Naive B cell (primary cell): Measurements from ENCODE around the gene ZBTB40. TPM values are rescaled to one million over a fixed set of nuclear protein-coding genes. Genes with fewer than 3 reads are reported as not detected.

Source experiments
- ATAC-seq, 2 donors: fragments of 150-1000 bp; cut with Tn5 transposase; 2 replicates each; pipeline ENCODE4 v1.10.0; 2021; ENCODE audit warnings: low read depth in 2 of 2, mild to moderate bottlenecking in 2 of 2, moderate library complexity in 2 of 2
- DNase-seq: peaks from one replicate; pipeline ENCODE4 v3.0.0; 2022
- H3K27ac Mint-ChIP-seq, 6 donors: one replicate each; pipeline ENCODE4 v1.8.0; 2020 to 2022; ENCODE audit warnings: mild to moderate bottlenecking in 6 of 6, mixed read lengths in 6 of 6, moderate library complexity in 5 of 6, inconsistent platforms in 2 of 6
- H3K27me3 Mint-ChIP-seq, 3 donors: one replicate each; pipeline ENCODE4 v1.8.0; 2021 to 2022; ENCODE audit warnings: mixed read lengths in 3 of 3, mild to moderate bottlenecking in 1 of 3
- H3K36me3 Mint-ChIP-seq, 2 donors: one replicate each; pipeline ENCODE4 v1.8.0; 2020 to 2022; ENCODE audit warnings: mixed read lengths in 2 of 2, inconsistent platforms in 1 of 2, mild to moderate bottlenecking in 1 of 2
- H3K4me1 Mint-ChIP-seq, 3 donors: one replicate each; pipeline ENCODE4 v1.8.0; 2020 to 2022; ENCODE audit warnings: mixed read lengths in 3 of 3, inconsistent platforms in 1 of 3, mild to moderate bottlenecking in 1 of 3, moderate library complexity in 1 of 3
- H3K4me3 Mint-ChIP-seq, 8 donors: one replicate each; pipeline ENCODE4 v1.8.0; 2020 to 2022; ENCODE audit warnings: mild to moderate bottlenecking in 8 of 8, mixed read lengths in 8 of 8, moderate library complexity in 8 of 8, inconsistent platforms in 2 of 8
- H3K9me3 Mint-ChIP-seq, 7 donors: one replicate each; pipeline ENCODE4 v1.8.0; 2020 to 2022; ENCODE audit warnings: mixed read lengths in 7 of 7, mild to moderate bottlenecking in 5 of 7, inconsistent platforms in 2 of 7, moderate library complexity in 1 of 7
- polyA plus RNA-seq, 6 donors: library from polyadenylated mRNA; unstranded; fragments of 300-500 nt; fragmentation: Illumina TruSeq; gene quantifications; one replicate each; pipeline ENCODE4 v1.2.3, GENCODE V29; 2021; ENCODE audit warnings: low read depth in 6 of 6

Gene ZBTB40
- polyA plus RNA-seq, 6 donors from 2014 or later, result 1.5 to 7.7 (median 3.4) TPM

DNA sequence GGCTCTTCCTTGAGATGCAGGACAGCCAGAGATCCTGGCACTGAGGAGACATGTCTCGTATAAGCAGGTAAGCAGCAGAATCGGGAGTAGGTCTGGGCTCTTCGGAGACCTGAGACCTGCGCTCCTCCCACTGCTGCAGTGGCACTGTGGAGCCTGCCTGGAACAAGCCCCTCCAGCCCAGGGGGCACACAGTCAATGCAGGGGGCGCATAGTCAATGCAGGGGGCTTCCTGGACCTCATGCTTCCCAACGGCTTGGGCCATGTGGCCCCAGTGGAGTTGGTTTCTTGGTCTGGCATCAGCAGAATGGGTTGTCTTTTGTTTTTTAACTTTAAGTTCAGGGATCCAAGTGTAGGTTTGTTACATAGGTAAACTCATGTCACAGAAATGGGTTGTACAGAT is 83.7 kb downstream of the ZBTB40 start:
- ATAC-seq (no peak), DNase-seq (no peak)
- H3K4me3 Mint-ChIP-seq, result no peak overlapping the region
- H3K9me3 Mint-ChIP-seq, result no peaks in the 10 kb centered on the region
- H3K36me3 Mint-ChIP-seq, result peaks cover 9 to 14% of the 10 kb centered on the region in 2 donors
- no peak overlapping the region for H3K27ac Mint-ChIP-seq
- H3K27me3 Mint-ChIP-seq, result no peaks in the 10 kb centered on the region
- H3K4me1 Mint-ChIP-seq, result peaks cover 8 to 21% (median 15%) of the 10 kb centered on the region in 3 donors

- ATAC-seq (no peak), DNase-seq (no peak)
- Mint-ChIP-seq H3K27ac (no peak overlapping the region), H3K9me3 (no peaks in the 10 kb centered on the region), H3K36me3 (peaks cover 7 to 14% of the 10 kb centered on the region in 2 donors), H3K4me3 (no peak overlapping the region), H3K27me3 (no peaks in the 10 kb centered on the region), H3K4me1 (peaks cover 10 to 21% (median 19%) of the 10 kb centered on the region in 3 donors)
These were observed 84.9 kb downstream of the ZBTB40 start for GRCh38 chr1:22536506-22536905.

DNA sequence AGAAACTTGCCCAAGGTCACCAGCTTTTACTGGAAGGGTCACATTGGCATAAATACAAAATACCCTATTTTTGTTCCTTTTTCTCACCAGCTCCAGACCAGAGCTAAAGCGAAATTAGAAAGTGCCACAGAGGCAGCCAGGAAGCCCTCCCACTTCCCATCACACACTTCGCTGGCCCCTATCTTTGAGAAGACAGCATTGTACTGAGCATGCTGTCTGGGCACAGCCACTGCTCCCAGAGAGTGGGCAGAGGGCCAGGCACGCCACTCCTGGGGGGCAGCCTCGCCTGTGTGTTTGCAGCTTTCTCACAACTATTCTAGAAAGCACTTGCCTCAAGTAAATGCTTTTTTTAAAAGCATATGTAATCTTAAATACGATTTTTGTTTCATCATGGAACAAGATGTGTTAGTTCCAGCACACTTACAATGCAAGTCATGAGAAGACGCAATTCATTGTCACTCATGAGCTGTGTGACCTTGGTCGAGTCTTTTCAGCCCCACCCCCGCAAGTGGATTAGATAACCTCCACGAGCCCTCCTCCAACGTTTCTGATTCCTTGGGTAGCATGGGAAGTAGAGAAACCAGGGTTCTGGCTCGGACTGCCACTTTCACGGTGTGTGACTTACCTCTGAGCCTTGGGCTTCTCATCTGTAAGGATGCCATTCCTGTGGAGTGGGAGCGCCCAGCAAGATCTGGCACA is 85.9 kb downstream of the ZBTB40 start:
- H3K36me3 Mint-ChIP-seq, result peaks cover 0 to 14% of the 10 kb centered on the region in 2 donors
- peaks cover 10 to 21% (median 19%) of the 10 kb centered on the region in 3 donors for H3K4me1 Mint-ChIP-seq
- no peak for DNase-seq
- no peaks in the 10 kb centered on the region for H3K27me3 Mint-ChIP-seq
- H3K9me3 Mint-ChIP-seq, result no peaks in the 10 kb centered on the region
- peak overlapping the region in 1 of 6 donors; percentile 79 for H3K27ac Mint-ChIP-seq
- ATAC-seq, result no peak
- H3K4me3 Mint-ChIP-seq, result no peak overlapping the region

DNA sequence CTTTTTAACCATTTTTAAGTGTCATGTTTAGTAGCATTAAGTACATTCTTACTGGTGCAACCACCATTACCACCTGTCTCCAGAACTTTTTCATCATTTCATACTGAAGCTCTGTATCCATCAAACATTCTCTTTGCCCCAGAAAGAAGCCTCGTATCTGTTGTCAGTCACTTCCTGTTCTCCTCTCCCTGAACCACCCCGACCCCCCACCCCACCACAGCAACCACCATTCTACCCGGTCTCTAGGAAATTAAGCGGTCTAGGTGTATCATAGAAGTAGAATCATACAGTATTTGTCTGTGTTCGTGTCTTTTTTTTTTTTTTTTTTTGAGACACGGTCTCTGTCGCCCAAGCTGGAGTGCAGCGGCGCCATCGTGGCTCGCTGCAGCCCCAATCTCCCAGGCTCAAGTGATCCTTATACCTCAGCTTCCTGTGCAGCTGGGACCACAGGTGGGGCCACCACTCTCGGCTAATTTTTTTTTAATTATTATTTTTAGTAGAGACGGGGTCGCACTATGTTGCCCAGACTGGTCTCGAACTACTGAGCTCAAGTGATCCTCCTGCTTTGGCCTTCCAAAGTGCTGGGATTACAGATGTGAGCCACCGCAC is 88.0 kb downstream of the ZBTB40 start:
- Mint-ChIP-seq H3K27me3 (no peaks in the 10 kb centered on the region), H3K36me3 (peaks cover 0 to 9% of the 10 kb centered on the region in 2 donors), H3K4me1 (peaks cover 10 to 21% (median 19%) of the 10 kb centered on the region in 3 donors), H3K9me3 (no peaks in the 10 kb centered on the region), H3K4me3 (peak overlapping the region in 3 of 8 donors; percentile 17 to 71 (median 32)), H3K27ac (peak overlapping the region in 4 of 6 donors; percentile 2 to 73 (median 56))
- ATAC-seq (no peak), DNase-seq (no peak)

GRCh38 chr1:22540337-22540736 is 88.7 kb downstream of the ZBTB40 start:
- peaks cover 0 to 9% of the 10 kb centered on the region in 2 donors for H3K36me3 Mint-ChIP-seq
- ATAC-seq, result no peak

GRCh38 chr1:22542886-22543285 is 91.2 kb downstream of the ZBTB40 start:
- Mint-ChIP-seq H3K36me3 (no peaks in the 10 kb centered on the region), H3K4me3 (no peak overlapping the region), H3K9me3 (no peaks in the 10 kb centered on the region), H3K4me1 (peaks cover 10 to 22% (median 20%) of the 10 kb centered on the region in 3 donors), H3K27ac (no peak overlapping the region), H3K27me3 (peaks cover 6 to 22% (median 16%) of the 10 kb centered on the region in 3 donors)
- ATAC-seq (no peak), DNase-seq (no peak)

More at GRCh38 chr1:22540337-22540736, 88.7 kb downstream of the ZBTB40 start:
- peaks cover 10 to 21% (median 19%) of the 10 kb centered on the region in 3 donors for H3K4me1 Mint-ChIP-seq
- DNase-seq, result no peak
- H3K4me3 Mint-ChIP-seq, result no peak overlapping the region
- H3K9me3 Mint-ChIP-seq, result no peaks in the 10 kb centered on the region
- H3K27ac Mint-ChIP-seq, result peak overlapping the region in 2 of 6 donors; percentile 2 to 59
- no peaks in the 10 kb centered on the region for H3K27me3 Mint-ChIP-seq

DNA sequence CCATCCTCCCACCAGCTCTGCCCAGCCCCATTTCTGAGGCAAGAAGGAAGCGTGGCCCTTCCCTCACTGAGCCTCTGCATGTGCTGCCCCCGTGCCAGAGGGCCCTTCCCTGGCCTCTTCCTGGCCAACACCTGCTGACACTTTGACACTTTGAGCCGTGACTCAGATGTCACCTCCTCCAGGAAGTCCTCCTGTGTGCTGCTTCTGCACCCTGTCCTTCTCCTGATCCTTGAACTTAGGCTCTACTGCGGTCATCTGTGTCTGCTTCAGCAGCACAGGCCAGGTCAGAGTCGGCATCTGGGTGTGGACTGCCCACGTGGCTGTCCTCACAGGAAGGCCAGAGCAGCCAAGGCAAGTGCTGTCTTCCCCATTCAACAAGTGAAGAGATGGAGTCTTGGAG is 92.0 kb downstream of the ZBTB40 start:
- Mint-ChIP-seq H3K27me3 (peaks cover 8 to 30% (median 24%) of the 10 kb centered on the region in 3 donors), H3K4me1 (peaks cover 10 to 25% (median 16%) of the 10 kb centered on the region in 3 donors), H3K36me3 (no peaks in the 10 kb centered on the region), H3K9me3 (no peaks in the 10 kb centered on the region), H3K4me3 (no peak overlapping the region), H3K27ac (no peak overlapping the region)
- no peak for ATAC-seq
- DNase-seq, result no peak

DNA sequence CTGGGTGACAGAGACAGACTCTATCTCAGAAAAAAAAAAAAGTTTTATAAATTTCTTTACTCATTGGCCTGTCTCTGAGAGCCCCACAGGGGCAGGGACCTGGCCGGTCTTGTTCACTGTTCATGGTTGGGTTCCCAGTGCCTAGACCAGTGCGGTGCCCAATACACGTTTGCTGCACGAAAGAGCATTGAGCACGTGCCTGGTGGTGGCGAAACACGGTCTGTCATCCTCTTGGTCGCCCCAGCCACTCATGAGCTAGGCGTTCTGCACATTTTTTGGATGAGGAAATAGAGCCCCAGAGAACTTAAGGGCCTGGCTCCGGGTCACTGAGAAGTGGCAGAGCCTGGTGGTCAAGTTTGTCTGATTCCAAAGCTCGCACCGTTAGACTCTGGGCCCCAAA is 93.0 kb downstream of the ZBTB40 start:
- H3K4me3 Mint-ChIP-seq, result no peak overlapping the region
- no peak overlapping the region for H3K27ac Mint-ChIP-seq
- peaks cover 4 to 17% (median 7%) of the 10 kb centered on the region in 3 donors for H3K4me1 Mint-ChIP-seq
- DNase-seq (no peak), ATAC-seq (no peak)
- no peaks in the 10 kb centered on the region for H3K9me3 Mint-ChIP-seq
- H3K36me3 Mint-ChIP-seq, result no peaks in the 10 kb centered on the region
- H3K27me3 Mint-ChIP-seq, result peaks cover 12 to 39% (median 32%) of the 10 kb centered on the region in 3 donors

DNA sequence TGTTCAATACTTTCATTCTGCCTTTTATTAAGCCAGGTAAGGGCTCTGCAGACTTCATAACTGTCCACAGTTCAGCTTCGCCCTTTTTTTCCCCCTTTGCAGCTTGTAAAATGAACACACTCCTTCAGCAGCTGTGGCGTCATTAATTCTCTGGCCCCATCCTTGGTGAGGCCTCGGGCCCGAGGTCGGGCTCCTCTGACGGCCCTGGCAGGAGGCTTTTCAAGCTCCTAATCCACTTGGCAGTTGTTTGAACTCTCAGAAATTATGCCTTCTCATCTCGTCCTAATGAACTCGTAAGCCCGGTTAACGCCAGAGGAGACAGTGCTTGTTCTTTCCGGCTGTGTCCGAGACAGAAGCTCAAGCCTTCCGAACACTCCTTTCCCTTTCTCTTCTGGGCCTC is 93.5 kb downstream of the ZBTB40 start:
- Mint-ChIP-seq H3K4me3 (no peak overlapping the region), H3K9me3 (no peaks in the 10 kb centered on the region), H3K27ac (no peak overlapping the region), H3K4me1 (peaks cover 2 to 12% (median 4%) of the 10 kb centered on the region in 3 donors), H3K36me3 (no peaks in the 10 kb centered on the region), H3K27me3 (peaks cover 16 to 45% (median 38%) of the 10 kb centered on the region in 3 donors)
- ATAC-seq (no peak), DNase-seq (no peak)

GRCh38 chr1:22547186-22547817 is 95.7 kb downstream of the ZBTB40 start:
- H3K4me1 Mint-ChIP-seq, result peaks cover 0 to 5% (median 0%) of the 10 kb centered on the region in 3 donors
- no peaks in the 10 kb centered on the region for H3K36me3 Mint-ChIP-seq
- ATAC-seq (no peak), DNase-seq (no peak)
- H3K27ac Mint-ChIP-seq, result peak overlapping the region in 1 of 6 donors; percentile 63
- no peak overlapping the region for H3K4me3 Mint-ChIP-seq
- no peaks in the 10 kb centered on the region for H3K9me3 Mint-ChIP-seq
- peaks cover 27 to 56% (median 55%) of the 10 kb centered on the region in 3 donors for H3K27me3 Mint-ChIP-seq

DNA sequence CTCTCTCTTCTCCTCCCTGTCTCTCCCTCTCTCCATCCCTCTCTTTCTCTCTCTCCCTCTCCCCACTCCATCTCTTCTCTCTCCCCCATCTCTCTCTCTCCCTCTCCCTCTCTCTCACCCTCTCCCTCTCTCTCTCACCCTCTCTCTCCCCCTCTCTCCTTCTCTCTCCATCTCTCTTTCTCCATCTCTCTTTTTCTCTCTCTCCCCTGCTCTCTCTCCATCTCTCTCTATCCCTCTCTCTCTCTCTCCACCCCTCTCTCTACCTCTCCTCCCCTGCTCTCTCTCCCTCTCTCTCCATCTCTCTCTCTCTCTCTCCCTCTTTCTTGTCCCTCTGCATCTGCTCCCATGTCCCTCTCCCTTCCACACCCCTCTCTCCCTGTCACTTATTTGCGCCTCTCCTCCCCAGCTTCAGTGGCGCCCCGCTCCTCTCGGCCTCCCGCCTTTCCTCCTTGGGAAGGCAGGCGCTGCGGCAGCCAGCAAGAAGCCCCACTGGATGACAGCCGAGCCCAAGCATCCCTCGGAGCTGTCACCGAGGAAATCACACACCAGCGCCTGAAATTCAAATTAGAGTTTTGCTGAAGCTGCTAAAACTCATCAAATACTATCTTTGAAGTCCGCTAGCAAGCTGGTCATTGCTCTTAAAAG is 96.3 kb downstream of the ZBTB40 start:
- H3K27me3 Mint-ChIP-seq, result peaks cover 27 to 63% (median 61%) of the 10 kb centered on the region in 3 donors
- H3K4me3 Mint-ChIP-seq, result no peak overlapping the region
- peak overlapping the region in 1 of 6 donors; percentile 85 for H3K27ac Mint-ChIP-seq
- H3K9me3 Mint-ChIP-seq, result no peaks in the 10 kb centered on the region
- ATAC-seq (no peak), DNase-seq (no peak)
- H3K4me1 Mint-ChIP-seq, result peaks cover 0 to 5% (median 0%) of the 10 kb centered on the region in 3 donors
- H3K36me3 Mint-ChIP-seq, result no peaks in the 10 kb centered on the region

GRCh38 chr1:22550021-22550420 is 98.4 kb downstream of the ZBTB40 start:
- Mint-ChIP-seq H3K4me1 (peaks cover 4 to 5% (median 4%) of the 10 kb centered on the region in 3 donors), H3K27me3 (peaks cover 38 to 80% (median 78%) of the 10 kb centered on the region in 3 donors), H3K4me3 (no peak overlapping the region), H3K9me3 (no peaks in the 10 kb centered on the region), H3K36me3 (no peaks in the 10 kb centered on the region), H3K27ac (no peak overlapping the region)
- ATAC-seq, result no peak
- no peak for DNase-seq

- ATAC-seq (no peak), DNase-seq (no peak)
- no peaks in the 10 kb centered on the region for H3K9me3 Mint-ChIP-seq
- H3K27ac Mint-ChIP-seq, result no peak overlapping the region
- H3K36me3 Mint-ChIP-seq, result no peaks in the 10 kb centered on the region
- H3K4me3 Mint-ChIP-seq, result no peak overlapping the region
- H3K4me1 Mint-ChIP-seq, result peaks cover 4 to 5% (median 5%) of the 10 kb centered on the region in 3 donors
- H3K27me3 Mint-ChIP-seq, result peaks cover 45 to 93% (median 83%) of the 10 kb centered on the region in 3 donors
These were observed 99.9 kb downstream of the ZBTB40 start for GRCh38 chr1:22551591-22551990.
